ENCODE measurements around the gene PON2.
"Not testable (repeated sequence)": the region's sequence is repeated elsewhere in the genome, so short reads cannot be mapped to it uniquely, and the experiment has no call there.

Gene PON2

DNA sequence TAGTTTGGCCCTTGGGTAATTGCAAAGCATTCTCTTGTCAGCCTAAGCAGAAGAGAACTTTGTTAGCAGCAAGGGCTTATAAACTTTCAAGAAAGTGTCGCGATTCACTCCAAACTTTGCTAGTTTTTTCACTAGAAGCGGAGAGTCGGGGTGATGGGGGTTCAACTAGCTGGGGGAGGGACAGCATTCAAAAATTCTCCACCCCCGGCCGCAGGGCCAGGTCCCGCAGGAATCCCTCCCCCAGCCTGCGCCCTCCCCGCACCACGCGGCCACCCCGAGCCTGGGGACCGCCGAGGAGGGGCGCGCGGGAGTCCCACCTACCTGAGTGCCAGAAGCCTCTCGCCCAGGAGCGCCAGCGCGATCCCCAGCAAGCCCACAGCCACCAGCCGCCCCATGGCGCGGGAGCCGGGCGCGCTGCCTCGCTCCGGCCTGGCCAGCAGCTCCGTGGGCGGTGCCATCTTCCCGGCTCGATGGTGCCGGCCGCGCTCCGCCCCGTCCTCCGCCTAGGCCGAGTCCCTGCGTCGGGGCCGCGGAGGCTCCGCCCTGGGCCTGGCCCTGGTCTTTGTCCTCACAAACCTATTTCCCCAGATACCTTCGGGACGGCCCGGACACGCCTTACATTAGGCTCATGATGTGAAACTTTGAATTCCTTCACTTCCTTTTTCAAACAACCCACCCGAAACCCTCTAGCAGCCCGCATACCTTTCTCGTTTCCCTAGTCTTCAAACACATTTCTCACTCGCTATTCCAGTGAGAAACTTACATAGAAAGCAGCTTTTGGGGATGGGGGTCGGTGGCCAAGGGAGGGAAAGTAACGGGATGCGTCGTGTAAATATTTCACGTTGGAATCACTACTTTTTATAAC, at the start of gene PON2:
TSS of gene PON2 (minus strand) at position 472 of the 865 bp plus-strand sequence. CDS start at position 395, 77 bp downstream.
- DNase-seq (ENCODE audit: low read depth in 2 of 2): peak in 1 of 2 donors; percentile 8

DNA sequence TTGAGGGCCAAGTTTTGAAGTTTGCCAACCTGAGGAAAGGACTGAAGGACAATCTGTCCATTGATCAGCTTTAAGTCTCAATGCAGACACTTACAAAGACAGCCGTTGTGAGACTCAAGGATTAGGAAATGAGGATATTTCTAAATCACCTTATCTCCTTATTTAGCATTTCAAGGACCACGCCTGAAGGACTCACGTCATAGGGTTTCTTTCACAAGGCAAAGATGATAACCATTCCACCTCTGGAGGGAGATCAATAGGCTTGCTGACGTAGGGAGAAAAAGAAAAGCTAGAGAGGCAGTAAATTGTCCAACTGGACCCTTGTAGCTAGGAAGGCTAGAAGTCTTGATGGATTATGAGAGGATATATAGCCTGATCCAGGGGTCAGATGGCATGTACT, 47.6 kb upstream of the PON2 start:
- DNase-seq (ENCODE audit: low read depth in 2 of 2): no peak

DNA sequence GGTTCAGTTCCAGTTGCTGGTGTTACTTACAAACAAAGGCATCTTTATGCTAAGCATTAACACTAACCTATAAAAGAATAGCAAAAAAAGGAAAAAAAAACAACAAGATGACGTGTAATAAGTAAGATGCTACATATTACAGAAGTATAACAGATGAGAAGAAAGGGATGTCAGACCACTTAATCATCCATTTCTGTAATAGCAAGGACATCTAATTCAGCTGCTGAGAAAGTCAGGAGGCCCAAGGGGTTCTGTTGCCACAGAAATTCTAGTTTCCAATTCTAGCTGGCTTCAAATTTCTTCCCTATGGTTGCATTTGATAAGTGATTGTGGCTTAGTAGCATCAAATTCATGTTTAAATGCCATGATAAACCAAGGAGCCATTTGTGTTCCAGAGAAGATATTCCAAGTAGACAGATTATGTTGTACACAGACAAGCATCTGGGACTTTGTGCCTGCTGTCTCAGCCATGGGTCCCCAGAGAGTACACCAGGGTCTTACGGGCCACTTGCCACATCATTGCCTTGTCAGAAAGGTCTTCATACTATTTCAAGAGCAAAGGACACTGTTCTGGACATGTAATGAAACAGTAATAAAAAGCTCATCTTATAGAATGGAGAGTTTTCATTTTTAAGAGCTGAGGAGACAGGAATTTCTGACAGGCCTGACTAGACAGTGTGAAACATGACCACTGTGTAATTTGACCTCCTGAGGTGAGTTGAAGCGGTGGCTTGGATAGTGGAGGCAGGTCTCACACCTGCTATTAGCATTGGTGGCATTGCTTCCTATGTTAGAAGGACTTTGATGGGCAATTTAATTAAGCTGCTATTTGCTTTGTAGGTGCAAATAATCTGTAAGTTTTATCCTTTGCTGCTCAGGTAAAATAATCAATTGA, 46.7 kb upstream of the PON2 start:
- DNase-seq (ENCODE audit: low read depth in 2 of 2): no peak

DNA sequence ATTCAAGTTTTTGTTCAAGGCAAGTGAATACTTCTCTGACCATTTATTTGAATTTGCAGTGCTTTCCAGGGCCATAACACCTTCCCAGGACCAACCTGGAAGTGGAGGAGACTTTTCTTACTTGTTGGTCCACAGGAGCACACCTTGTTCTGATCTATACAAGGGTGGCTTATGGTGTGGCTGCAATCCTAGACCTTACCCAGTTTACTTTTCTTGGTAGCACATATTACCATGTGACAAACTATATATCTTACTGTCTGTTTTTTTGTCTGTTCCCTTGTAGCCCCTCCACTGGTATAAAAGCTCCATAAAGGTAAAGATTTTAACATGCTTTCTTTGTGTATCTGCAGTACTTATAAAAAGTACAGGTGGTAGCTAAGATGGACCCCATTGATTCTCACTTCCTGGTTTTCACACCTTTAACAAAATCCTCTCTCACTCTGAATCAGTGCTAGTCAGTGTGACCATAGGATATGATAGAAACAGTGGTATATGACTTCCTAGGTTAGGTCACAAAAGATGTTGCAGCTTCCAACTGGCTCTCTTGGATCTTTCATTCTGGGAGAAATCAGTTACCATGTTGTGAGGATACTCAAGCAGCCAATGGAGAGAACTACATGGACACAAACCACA, 45.3 kb upstream of the PON2 start:
- DNase-seq (ENCODE audit: low read depth in 2 of 2): no peak

DNA sequence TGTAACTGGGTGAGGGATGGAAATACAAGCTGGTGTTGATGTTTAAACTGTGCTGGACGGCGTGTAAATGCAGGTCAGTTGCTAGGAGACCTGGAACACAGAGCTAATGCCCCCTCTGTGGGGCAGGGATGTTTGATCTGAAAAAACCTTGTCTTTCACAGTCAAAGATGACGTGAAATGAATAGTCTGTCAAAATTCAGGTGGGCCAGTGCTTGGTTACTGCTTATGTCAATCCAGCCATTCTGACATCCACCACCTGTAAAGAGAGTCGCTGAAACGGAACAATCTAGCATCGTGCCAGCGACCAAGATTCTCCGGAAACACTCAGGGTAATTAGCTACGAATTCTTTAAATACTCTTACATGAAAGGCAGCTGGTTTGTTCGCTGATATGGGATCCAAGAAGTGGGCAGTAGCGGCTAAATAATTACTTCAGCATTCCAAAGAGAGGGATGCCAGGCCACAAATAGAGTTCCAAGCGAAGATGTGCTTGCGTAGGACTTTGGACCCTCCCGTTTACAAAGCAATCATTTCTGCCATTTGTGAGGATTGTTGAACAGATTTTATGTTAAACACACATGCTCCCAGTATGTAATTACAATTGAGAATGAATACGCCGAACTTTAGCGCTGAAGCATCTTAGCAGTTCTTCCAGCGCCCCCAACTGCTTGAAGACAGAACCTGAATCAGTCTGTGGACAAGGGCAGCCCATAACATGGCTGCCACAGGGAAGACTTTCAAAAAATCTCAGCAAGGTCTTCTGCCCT, 43.6 kb upstream of the PON2 start:
- no peak for DNase-seq (ENCODE audit: low read depth in 2 of 2)

DNA sequence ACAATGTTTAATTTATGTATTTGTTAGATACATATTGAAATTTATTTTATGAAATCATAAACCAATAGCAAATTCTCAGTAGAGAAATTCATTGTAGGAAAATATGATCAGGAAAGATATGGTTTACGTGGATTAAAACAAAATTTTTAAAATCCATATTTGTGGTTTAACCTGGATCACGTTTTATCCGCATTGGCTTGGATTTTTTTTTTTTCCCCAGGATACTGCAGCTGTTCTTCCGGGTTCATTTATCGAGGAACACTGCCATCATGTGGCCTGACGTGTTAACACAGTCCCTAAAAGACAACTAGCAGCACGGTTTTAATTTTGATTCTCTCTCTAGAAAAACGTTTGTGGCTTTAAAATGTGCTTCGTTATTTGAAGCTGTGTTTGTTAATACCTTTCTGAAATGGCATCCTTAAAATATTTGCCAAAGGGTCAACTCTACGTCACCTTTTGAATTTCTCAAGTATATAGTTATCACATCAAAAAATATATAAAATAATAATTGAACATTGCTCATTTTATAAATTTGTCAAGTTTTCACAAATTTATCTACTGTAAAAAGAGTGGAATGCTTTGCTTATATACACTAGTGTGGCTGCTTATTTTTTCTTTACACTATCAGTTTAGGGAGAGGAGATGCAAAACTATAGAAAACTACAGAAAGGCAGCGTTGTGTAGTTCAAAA, 42.2 kb upstream of the PON2 start:
- DNase-seq (ENCODE audit: low read depth in 2 of 2): peak; percentile 10 to 24

DNA sequence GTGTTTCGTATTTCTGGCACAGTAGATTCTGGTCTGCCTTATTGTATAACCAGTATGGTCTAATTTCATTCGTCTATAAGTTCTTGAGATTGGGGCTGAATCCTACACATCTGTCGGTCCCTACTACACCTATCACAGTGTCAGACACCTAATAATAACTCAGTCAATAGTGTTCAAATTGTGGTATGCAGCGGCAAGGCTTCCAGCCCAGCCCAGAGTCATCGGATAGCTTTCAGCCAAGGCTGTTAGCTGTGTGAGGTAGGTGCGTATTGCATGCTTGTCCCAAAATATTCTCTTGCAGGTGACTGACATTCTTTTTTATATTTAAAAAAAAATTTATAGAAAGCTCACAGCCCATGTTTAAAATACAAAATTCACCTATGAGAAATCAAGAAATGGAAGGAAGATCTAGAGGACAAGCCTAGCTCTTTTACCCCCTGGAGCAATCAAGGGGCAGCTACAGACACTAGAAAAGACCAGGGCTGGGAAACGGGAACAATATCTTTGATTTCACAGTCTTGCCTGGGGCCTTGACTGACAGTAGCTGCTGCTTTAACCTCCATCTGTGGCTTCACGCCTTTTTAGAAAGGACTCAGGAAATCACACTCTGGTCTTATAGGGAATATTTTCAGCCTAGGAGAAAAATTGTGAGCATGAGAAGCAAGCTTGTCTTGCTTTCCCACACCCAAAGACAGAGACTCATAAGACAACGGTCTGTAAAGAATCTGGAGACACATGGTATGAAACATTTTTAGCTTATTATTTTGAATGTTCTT, 41.4 kb upstream of the PON2 start:
- DNase-seq (ENCODE audit: low read depth in 2 of 2): no peak

DNA sequence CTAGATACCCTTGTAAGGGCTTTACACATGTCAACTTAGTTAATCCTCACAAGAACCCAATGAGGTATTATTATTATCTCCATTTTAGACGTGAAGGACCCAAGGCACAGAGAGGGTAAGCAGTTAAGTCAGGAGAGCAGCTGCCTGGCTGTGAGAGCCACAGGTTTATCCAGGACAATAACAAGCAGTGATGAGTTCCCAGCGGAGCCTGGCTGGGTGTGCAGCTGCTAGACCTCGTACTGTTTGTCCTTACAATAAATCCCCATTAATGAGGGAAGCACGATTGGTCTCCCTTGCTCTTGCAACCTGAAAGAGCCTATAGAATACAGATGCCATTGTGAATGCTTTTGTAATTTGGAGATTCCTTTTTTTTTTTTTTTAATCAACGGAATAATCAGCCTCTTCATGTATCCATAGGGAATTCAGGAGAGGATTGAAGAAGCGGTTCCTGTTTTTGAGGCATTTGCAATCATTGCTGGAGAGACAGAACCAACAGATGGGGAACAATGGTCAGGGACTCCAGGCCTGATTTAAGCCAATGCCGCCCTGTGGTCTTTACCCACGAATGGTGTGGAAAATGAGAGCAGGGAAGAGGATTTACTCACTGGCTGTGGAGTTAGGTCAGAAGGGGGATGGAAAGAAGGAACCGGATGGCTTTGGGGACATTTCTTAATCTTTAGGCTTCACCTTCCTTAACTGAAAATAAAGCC, 38.6 kb upstream of the PON2 start:
- no peak for DNase-seq (ENCODE audit: low read depth in 2 of 2)

DNA sequence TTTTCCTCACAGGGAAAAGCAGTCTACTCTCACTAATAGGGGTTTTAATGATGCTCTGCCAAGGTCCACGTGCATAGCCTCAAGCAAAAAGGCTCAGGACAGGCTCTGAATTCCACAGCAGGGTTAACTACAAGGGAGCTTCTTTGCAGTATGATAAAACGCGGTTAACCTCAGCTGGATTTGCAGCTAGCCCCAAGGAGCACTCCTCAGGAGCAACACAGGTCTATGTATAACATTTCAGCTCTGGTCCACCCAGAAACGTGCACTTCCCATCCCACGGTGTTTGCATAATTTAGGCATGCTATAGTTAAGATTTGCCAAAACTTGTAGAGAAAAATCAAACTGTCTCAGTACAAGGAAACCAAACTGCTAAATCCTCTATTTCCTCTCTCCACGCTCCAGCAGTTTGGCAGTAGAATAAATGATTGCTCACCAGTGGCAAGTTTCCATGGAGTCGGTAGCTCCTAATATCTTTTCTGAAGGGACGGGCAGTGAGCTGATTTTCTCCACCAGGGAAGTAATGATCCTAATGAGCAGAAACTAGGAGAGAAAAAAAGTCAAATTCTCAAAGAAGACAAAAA, 37.8 kb upstream of the PON2 start:
- no peak for DNase-seq (ENCODE audit: low read depth in 2 of 2)

DNA sequence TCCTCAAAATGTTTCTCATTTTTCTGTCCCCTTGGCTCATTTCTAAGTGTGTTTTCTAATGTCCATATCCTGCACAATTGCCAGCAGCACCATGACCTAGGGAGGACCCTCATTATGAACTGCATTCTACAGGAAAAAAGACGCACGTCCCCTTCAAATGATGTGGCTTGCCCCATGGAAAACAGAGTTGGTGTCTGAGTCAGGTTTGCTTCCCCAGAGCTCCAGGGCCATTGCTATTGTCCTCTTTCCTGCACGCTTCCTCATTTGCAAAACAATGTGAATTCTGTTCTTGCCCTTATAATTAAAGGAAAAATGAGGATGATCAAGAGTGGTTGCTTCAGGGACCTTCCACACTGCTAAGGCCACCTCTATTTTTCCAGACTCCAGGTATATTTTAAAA, 36.2 kb upstream of the PON2 start:
- DNase-seq (ENCODE audit: low read depth in 2 of 2): no peak

DNA sequence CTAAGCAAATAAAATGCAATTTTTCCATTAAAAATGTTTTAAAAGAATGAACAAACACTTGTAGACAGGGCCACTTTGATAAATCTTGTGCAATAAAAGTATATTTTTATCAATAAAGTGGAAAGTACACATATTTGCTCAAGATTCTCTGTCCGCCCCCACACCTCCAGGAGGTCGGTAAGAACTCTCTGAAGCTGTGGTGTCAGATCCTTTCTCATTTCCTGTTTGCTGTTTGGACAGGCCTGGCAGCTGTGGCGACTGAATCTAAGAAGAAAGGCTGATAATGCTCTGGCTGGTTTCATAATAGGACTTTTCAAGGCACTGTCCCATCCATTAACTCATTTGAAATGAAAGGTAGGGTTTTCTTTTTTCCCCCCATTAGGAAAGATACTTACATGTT, 35.6 kb upstream of the PON2 start:
- no peak for DNase-seq (ENCODE audit: low read depth in 2 of 2)

DNA sequence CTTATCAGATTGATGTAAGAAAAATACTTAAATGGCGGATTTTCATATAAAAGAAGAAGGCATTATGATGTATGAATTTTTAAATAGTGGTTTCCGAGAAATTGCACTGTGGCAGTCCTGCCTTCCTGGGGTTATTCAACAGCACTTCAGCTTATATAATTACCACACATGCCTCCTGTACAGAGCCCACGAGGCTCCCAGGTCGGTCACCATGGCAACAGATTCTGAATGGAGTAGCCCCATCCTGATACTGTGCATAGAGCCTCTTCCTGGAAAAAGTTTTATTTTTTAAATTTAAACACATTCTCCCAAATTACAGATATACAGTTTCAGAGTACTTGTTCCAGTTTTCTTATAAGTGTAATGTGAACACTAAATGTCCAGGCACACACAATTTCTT, 35.0 kb upstream of the PON2 start:
- DNase-seq (ENCODE audit: low read depth in 2 of 2): no peak

DNA sequence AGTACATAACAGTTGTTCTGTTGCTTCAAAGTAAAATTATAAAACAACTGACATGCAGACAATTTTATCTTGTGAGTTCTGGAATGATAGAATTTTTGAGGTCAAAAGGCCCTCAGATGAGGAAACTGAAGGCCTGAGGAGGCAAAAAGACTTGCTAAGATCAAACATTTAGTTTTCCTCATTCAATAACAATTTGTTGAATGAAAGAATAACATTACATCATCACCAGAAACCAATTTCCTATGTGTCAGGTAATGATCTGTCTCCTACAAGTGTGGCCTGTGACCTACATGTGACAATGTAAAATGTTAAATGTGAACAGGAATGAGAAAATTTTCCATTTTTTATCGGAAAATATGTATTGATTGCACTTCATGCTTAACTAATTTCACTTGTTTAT, 34.4 kb upstream of the PON2 start:
- no peak for DNase-seq (ENCODE audit: low read depth in 2 of 2)

DNA sequence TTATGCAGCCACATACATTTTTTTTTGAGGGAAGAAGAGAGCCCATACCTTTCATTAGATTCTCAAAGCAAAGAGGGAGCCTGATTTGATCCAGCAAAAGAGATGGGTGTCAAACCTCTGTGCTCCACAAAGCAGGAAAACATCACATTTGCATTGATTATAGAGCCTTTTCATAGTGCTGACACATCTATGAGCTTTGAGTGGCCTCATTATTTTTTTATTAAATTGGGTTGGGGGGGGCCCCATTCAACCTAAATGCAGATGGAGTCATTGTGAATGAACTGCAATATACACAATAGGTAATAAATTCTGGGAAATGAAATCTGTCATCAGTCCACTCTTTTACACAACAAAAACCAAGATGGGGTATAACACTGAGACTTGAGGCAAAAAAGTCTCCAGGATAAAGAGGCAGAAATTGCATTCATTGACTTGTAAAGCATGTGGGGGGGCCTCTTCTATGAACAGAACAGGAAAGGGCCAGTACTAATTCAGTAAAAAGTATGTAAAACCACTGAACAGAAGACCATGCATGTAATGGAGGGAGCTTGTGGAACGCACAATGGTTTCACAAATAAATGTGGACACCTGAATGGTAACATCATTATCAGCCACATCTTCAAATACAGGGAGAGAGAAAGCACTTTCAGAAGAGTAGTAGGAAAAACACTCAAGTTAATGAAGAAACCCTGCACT, 33.2 kb upstream of the PON2 start:
- DNase-seq (ENCODE audit: low read depth in 2 of 2): no peak

DNA sequence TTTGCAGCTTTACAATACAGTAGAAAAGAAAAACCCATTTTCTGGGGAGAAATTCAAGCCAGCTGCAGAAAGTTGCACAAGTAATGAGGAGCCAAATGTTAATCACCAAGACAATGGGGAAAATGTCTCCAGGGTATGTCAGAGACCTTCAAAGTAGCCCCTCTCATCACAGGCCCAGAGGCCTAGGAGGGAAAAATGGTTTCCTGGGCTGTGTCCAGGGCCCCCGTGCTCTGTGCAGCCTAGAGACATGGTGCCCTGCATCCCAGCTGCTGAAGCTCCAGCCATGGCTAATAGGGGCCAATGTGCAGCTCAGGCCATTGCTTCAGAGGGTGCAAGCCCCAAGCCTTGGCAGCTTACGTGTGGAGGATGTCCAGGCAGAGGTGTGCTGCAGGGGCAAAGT, 25.8 kb upstream of the PON2 start:
- not testable (repeated sequence) for DNase-seq (ENCODE audit: low read depth in 2 of 2)

DNA sequence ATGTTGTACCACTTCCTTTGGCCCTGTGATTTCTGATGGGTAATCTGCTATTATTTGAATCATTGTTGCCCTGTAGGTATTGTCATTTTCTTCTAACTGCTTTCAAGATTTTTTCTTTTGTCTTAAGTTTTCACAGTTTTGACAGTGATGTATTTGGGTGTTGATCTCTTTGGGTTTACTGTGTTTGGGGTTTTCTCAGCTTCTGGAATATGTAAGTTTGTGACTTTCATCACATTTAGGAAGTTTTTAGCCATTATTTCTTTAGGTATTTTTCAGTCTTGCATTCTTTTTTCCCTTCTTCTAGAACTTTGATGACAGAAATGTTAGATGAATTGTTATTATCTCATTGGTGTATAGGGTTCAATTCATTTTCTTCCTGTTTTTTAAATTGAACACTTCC, 23.1 kb upstream of the PON2 start:
- no peak for DNase-seq (ENCODE audit: low read depth in 2 of 2)

DNA sequence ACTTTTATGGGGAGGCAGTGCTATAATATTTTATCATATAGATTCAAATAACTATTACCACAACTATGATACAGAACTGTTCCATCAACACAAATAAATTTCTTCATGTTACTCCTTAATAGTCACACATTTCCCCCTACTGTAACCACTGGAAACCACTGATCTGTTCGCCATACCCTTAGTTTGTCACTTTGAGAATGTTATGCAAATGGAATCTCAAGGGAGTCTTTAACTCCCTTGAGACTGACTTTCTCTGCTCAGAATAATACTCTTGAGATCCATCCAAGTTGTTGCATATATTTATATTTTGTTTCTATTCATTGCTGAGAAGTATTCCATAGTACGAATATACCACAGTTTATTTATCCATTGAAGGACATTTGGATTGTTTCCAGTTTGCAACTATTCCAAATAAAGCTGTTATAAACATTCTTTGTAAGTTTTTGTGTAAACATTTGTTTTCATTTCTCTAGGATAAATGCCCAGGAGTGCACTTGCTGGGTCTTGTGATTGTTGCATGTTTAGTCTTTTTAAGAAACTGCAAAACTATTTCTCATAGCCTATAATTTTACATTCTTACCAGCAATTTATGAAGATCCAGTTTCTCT, 19.7 kb upstream of the PON2 start:
- DNase-seq (ENCODE audit: low read depth in 2 of 2): no peak

DNA sequence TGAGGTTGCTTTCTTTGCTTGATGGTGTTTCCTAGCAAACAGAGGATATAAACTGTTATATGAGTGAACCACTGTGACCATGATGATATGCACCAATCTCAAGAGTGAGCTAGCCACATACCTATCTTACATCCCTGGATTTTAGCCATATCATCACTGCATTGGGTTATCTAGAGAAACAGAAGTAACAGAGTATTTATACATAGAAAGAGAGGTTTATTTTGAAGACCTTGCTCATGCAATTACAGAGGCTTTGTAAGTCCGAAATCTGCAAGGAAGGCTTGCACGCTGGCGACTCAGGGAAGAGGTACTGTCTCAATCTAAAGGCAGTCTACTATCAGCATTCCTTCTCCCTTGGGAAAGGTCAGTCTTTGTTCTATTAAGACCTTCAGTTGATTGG, 11.8 kb upstream of the PON2 start:
- DNase-seq (ENCODE audit: low read depth in 2 of 2): no peak

Data from stimulated activated CD8-positive, alpha-beta memory T cell treated with anti-CD3 and anti-CD28 coated beads, Interleukin-2, amount 100 ng/mL, for 1 hour (primary cell).